K562 (cell line): ENCODE measurements around the gene TSPAN18. TPM values are rescaled to one million over a fixed set of nuclear protein-coding genes. Genes with fewer than 3 reads are reported as not detected.

Experiments used
- ATAC-seq: fragments of 200-7000 bp; cut with Tn5 transposase; 3 replicates; pipeline ENCODE4 v1.9.1; 2020; ENCODE audit warnings: moderate library complexity
- BruUV-seq: library from RNA; stranded (reverse); fragments of 400-500 nt; replicated peaks from 2 replicates; lab custom pipeline; 2021; lab: Mats Ljungman, UMichigan
- CTCF ChIA-PET: fragments of 300-600 bp; formaldehyde crosslinking; extraction: SDS; loops from one replicate; lab custom pipeline; 2021; ENCODE audit warnings: low intra/inter-chr PET ratio; lab: Yijun Ruan, JAX
- POLR2A ChIA-PET: fragments of 300-600, 350-650 bp; sonication (Branson Sonifier 250); formaldehyde crosslinking; extraction: SDS; loops from one replicate; lab custom pipeline; 2021; ENCODE audit warnings: antibody characterized with exemption, inconsistent platforms; lab: Yijun Ruan, JAX
- DNase-seq, 4 experiments: peaks; one replicate each; pipeline versions ENCODE4 v3.0.0 to v3.0.0-alpha.2; 2011 to 2018; ENCODE audit warnings: low spot score in 3 of 4, mixed read lengths in 3 of 4; ENCODE audit errors: extremely low read depth in 1 of 4
- FAIRE-seq: peaks from 2 replicates; lab custom pipeline; 2011; peaks lifted over from hg19 to GRCh38; lab: Jason Lieb, UNC
- H2AFZ ChIP-seq: 2 replicates; pipeline ENCODE4 v1.6.0; 2011; ENCODE audit warnings: low read depth, low read length, control low read depth, inconsistent platforms
- H3K27ac ChIP-seq: fragments of 200-600 bp; 3 replicates; pipeline ENCODE4 v1.8.0; 2011; ENCODE audit warnings: low read depth, mild to moderate bottlenecking, control low read depth, inconsistent platforms, low read length, moderate library complexity, mixed read lengths; ENCODE audit errors: extremely low read depth
- H3K27me3 ChIP-seq, 2 experiments: fragments of 300-600 bp in 1 of 2; 2 replicates in 1 of 2; 3 replicates in 1 of 2; pipeline versions ENCODE4 v1.6.0 to v1.8.0; 2011; ENCODE audit warnings: inconsistent platforms in 2 of 2, low read length in 2 of 2, mild to moderate bottlenecking in 1 of 2, mixed read lengths in 1 of 2, moderate library complexity in 1 of 2; ENCODE audit not compliant: control insufficient read depth in 2 of 2, insufficient read depth in 2 of 2
- H3K36me3 ChIP-seq: fragments of 300-600 bp; 3 replicates; pipeline ENCODE4 v1.8.0; 2011; ENCODE audit warnings: mild to moderate bottlenecking, low read length, inconsistent platforms; ENCODE audit not compliant: control insufficient read depth, insufficient read depth
- H3K4me1 ChIP-seq, 2 experiments: fragments of 200-600 bp in 1 of 2; replicated peaks in 1 of 2; 2 replicates in 1 of 2; 3 replicates in 1 of 2; pipeline versions ENCODE4 v1.5.1 to v1.8.0; 2011; ENCODE audit warnings: inconsistent platforms in 2 of 2, low read length in 2 of 2, mild to moderate bottlenecking in 1 of 2, mixed read lengths in 1 of 2, moderate library complexity in 1 of 2; ENCODE audit not compliant: control insufficient read depth in 2 of 2, insufficient read depth in 2 of 2
- H3K4me2 ChIP-seq: 2 replicates; pipeline ENCODE4 v1.6.1; 2011; ENCODE audit warnings: low read length, control low read depth, inconsistent platforms, mixed read lengths; ENCODE audit not compliant: insufficient read depth
- H3K4me3 ChIP-seq: fragments of 200-600 bp; sonication (generic), shearing (Covaris generic); 2 replicates; pipeline ENCODE4 v1.5.1; 2016; ENCODE audit warnings: control low read depth, inconsistent platforms
- H3K79me2 ChIP-seq: fragments of 200-600 bp; 3 replicates; pipeline ENCODE4 v1.8.0; 2011; ENCODE audit warnings: low read length, inconsistent platforms; ENCODE audit not compliant: control insufficient read depth, insufficient read depth
- H3K9ac ChIP-seq, 2 experiments: 2 replicates each; pipeline versions ENCODE4 v1.6.0 to v1.6.1; 2011; ENCODE audit warnings: low read depth in 2 of 2, low read length in 2 of 2, control low read depth in 1 of 2, inconsistent platforms in 1 of 2, mild to moderate bottlenecking in 1 of 2, mixed read lengths in 1 of 2; ENCODE audit not compliant: insufficient read depth in 1 of 2
- H3K9me1 ChIP-seq: one replicate; pipeline ENCODE4 v1.6.0; 2011; ENCODE audit warnings: inconsistent platforms, mild to moderate bottlenecking, low read length, moderate library complexity; ENCODE audit not compliant: control insufficient read depth, insufficient read depth
- H3K9me3 ChIP-seq: replicated peaks from 2 replicates; pipeline ENCODE4 v1.5.1; 2011; ENCODE audit warnings: low read depth, low read length, inconsistent platforms; ENCODE audit not compliant: control insufficient read depth, insufficient read depth
- H4K20me1 ChIP-seq: replicated peaks from 2 replicates; pipeline ENCODE4 v1.6.1; 2011; ENCODE audit warnings: low read length, inconsistent platforms, mixed read lengths; ENCODE audit not compliant: control insufficient read depth, insufficient read depth
- ASH1L ChIP-seq: fragments of 450-650 bp; IDR thresholded peaks from 2 replicates; pipeline ENCODE4 v1.6.1; 2018; ENCODE audit warnings: borderline replicate concordance, mild to moderate bottlenecking, low read depth; ENCODE audit not compliant: partially characterized antibody
- GABPA ChIP-seq: fragments of 200-800 bp; sonication (Bioruptor generic); conservative IDR thresholded peaks from 2 replicates; pipeline ENCODE4 v1.6.1; 2016; ENCODE audit warnings: low read depth, missing genetic modification characterization, missing compliant biosample characterization
- NFE2L1 ChIP-seq: fragments of 450-650 bp; IDR thresholded peaks from 2 replicates; pipeline ENCODE4 v1.6.1; 2016; ENCODE audit warnings: missing genetic modification characterization, low read depth, mild to moderate bottlenecking, missing compliant biosample characterization, moderate library complexity, borderline replicate concordance
- ZNF644 ChIP-seq: fragments of 200-800 bp; sonication (Bioruptor generic); IDR thresholded peaks from 2 replicates; pipeline ENCODE4 v1.6.1; 2016; ENCODE audit warnings: low read depth, missing genetic modification characterization, missing compliant biosample characterization
- ZNF696 ChIP-seq: fragments of 250-450 bp; sonication (Bioruptor Pico); conservative IDR thresholded peaks from 2 replicates; pipeline ENCODE4 v1.4.0; 2020; ENCODE audit warnings: mild to moderate bottlenecking, moderate library complexity
- WGBS: fragments of 100-300 bp; shearing (Covaris generic); methylation state at CpG from one replicate; pipeline ENCODE4 v1.1.6; 2016; ENCODE audit warnings: low coverage, mixed read lengths; ENCODE audit not compliant: insufficient coverage; ENCODE audit errors: missing lambda C conversion rate; 5-methylcytosine and 5-hydroxymethylcytosine counted together
- in situ Hi-C: fragments of 300-500 bp; cut with MboI; formaldehyde crosslinking; loops from 4 replicates; pipeline ENCODE4 v1.15.0; 2018; ENCODE audit warnings: inconsistent platforms, mixed read lengths
- intact Hi-C: fragments of 100-400 bp; cut with micrococcal nuclease; formaldehyde crosslinking; loops from 2 replicates; pipeline ENCODE4 v1.14.2; 2022
- polyA plus RNA-seq, 8 experiments: library from polyadenylated mRNA; depleted of rRNA in 4 of 8; stranded (reverse) in 5 of 8; unstranded in 3 of 8; fragments of >200 nt; fragmentation: Nextera tagmentation in 2 of 8; fragmentation: Illumina TruSeq in 1 of 8; extraction: Ambion mirVana in 2 of 8; extraction: Trizol in 1 of 8; gene quantifications; 2 replicates each; pipeline versions ENCODE4 v1.2.1 to v1.2.3, GENCODE V29; 2011 to 2014; ENCODE audit warnings: inconsistent platforms in 1 of 8, missing spikeins in 1 of 8
- total RNA-seq, 7 experiments: library from RNA; depleted of rRNA in 6 of 7; stranded (reverse); fragments of >200 nt in 6 of 7; fragmentation: Illumina TruSeq in 2 of 7; extraction: Trizol in 2 of 7; gene quantifications; 2 replicates each; pipeline versions ENCODE4 v1.2.1 to v1.2.3, GENCODE V29; 2011 to 2021; ENCODE audit warnings: low replicate concordance in 1 of 7
- TF ChIP-seq, protein P1 (sequence below): fragments of 250-450 bp; sonication (Bioruptor Pico); IDR thresholded peaks from 2 replicates; pipeline ENCODE4 v1.6.1; 2021; ENCODE audit warnings: mild to moderate bottlenecking

The TSPAN18 gene
- total and polyA plus RNA-seq, 9 of the 15 experiments (the other 6 are each of a cell fraction or from before 2014, with no cell fraction given) = 0.17 to 0.35 (median 0.22) TPM; not detected in 4

DNA sequence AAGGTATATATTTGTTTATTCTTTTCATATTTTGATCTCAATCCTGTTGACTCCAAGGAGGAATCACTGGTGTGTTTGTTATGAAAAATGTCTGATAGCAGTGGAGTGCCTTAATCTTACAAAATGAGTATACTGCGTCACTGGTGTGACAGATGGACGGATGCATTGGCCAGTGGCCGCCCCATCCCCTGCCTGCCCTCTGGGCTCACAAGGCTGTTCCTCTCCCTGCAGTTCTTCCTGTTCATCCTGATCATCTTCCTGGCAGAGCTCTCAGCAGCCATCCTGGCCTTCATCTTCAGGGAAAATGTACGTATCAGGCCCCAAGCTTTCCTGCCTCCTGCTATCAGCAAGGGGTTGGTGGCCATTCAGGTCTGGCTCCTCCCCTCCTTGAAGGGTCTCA is 191.0 kb downstream of the TSPAN18 start:
- in situ Hi-C loops (no loop called here), intact Hi-C loops (no loop called here)
- BruUV-seq = no TSS peak
- Histone ChIP-seq H3K4me1 (no peaks in the 10 kb centered on the region), H3K9ac (no peak overlapping the region), H3K79me2 (no peaks in the 10 kb centered on the region), H2AFZ (no peak overlapping the region), H3K27ac (no peak overlapping the region), H3K9me3 (no peaks in the 10 kb centered on the region), H4K20me1 (peaks cover 10% of the 10 kb centered on the region; the same call in 1 of the 2 replicates), H3K9me1 (no peaks in the 10 kb centered on the region), H3K27me3 (peaks cover 11 to 53% of the 10 kb centered on the region in 2 experiments; a peak in 4 of 5 replicates), H3K4me2 (no peak overlapping the region), H3K4me3 (no peak overlapping the region), H3K36me3 (no peaks in the 10 kb centered on the region)
- no peak for DNase-seq
- no peak for FAIRE-seq
- ChIA-PET CTCF (no interaction called here), POLR2A (no interaction called here)
- TF ChIP-seq ASH1L (no peak), ZNF696 (CRISPR knock-in tag) (no peak), GABPA (tag) (no peak), NFE2L1 (tag) (no peak), ZNF644 (no peak)
- TF ChIP-seq, protein P1, sequence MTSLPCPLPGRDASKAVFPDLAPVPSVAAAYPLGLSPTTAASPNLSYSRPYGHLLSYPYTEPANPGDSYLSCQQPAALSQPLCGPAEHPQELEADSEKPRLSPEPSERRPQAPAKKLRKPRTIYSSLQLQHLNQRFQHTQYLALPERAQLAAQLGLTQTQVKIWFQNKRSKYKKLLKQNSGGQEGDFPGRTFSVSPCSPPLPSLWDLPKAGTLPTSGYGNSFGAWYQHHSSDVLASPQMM (CRISPR knock-in tag) = no peak
- 0% methylated on average over 4 of the region's 4 CpGs for WGBS
- no peak for ATAC-seq
